ENCODE measurements around the gene NFAM1.

The NFAM1 gene

DNA sequence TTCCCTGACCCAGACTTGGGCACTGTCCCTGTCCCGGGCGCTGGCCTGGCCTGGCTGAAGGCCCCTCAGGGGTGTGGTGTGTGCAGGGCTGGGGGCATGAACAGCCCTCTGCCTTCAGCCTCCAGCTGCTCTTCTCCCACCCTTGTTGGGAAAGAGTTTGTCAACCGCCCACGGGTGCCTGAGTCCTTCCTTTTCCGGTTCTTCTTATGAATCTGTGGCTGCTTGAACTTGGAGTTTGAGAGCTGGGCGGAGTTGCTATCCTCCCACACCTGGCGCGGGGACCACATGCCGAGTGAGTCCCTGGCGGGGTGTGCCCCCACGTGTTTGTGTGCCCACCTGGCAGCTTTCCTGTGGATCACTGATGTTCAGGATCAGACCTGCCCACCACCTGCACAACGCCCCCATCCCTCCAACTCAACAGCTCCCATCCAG, 13.4 kb downstream of the NFAM1 start:
- Histone ChIP-seq H3K27ac (ENCODE audit: extremely low read depth, low read depth, low read length) (no peak overlapping the region), H3K9me3 (ENCODE audit: control insufficient read depth, insufficient read depth, low read depth, low read length) (no peaks in the 10 kb centered on the region), H3K4me3 (ENCODE audit: low read depth, low read length) (no peak overlapping the region), H3K36me3 (ENCODE audit: control insufficient read depth in 2 of 2, insufficient read depth in 1 of 2, low read length in 2 of 2) (no peaks in the 10 kb centered on the region), H3K4me1 (ENCODE audit: control insufficient read depth, insufficient read depth, low read length) (no peaks in the 10 kb centered on the region)
- peak; percentile 19; the same call in 1 of the 2 replicates for TF ChIP-seq KLF1 (tag by site-specific recombination; IDR thresholded peaks at IDR 0.05)
- no peak for TF ChIP-seq ZNF335 (tag by site-specific recombination; conservative IDR thresholded peaks at IDR 0.05)
- no peak for TF ChIP-seq ZNF473 (tag by site-specific recombination; IDR thresholded peaks at IDR 0.05)
- peak; percentile 99 for TF ChIP-seq EGR2 (tag by site-specific recombination; IDR thresholded peaks at IDR 0.05; ENCODE audit: low read depth)
- peak; percentile 98 for TF ChIP-seq ZFHX2 (tag by site-specific recombination; conservative IDR thresholded peaks at IDR 0.05)
- POLR2A ChIA-PET = no interaction called here
- CTCF ChIA-PET = interaction anchor here (0.7 to 1.0 kb wide), 2 partner anchors 19 to 326 kb away, joined by 3 read pairs; no protein-coding TSS in a partner anchor

DNA sequence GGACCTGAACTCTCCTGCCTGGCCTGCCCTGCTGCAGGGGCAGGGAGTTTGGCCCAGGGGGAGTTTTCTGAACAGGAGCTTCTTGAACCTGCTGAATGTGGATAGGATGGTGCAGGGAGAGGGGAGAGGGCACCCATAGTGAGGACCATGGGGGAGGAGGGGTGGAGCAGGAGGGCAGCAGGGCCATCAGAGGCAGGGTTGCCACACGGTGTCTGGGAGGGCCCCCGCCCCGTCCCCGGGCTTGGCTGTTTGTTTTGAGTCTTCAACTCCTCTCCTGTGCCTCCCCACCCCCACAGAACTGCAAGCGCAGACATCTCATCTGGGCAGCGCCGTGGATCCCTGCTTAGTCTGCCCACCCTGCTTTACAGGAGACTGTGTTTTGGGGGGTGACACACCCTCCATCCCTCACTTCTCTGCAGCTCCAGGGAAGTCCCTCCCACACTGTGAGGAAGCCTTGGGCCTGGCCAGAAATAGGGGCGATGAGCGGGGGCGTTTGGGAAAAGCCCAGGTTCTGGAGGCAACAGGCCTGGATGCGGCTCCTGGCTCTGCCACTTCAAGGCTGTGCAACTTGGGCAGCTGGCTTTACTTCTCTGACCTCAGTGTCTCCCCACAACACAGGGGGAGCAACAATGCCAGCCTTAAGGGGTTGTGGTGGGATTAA, 14.4 kb downstream of the NFAM1 start:
- TF ChIP-seq ZNF311 (tag by site-specific recombination; IDR thresholded peaks at IDR 0.05; ENCODE audit: borderline replicate concordance) = no peak
- TF ChIP-seq ZFHX2 (tag by site-specific recombination; conservative IDR thresholded peaks at IDR 0.05) = peak; percentile 64
- peak; percentile 50 for TF ChIP-seq KLF1 (tag by site-specific recombination; IDR thresholded peaks at IDR 0.05)
- no peak for TF ChIP-seq ZNF585B (tag by site-specific recombination; IDR thresholded peaks at IDR 0.05)
- TF ChIP-seq, protein P1, sequence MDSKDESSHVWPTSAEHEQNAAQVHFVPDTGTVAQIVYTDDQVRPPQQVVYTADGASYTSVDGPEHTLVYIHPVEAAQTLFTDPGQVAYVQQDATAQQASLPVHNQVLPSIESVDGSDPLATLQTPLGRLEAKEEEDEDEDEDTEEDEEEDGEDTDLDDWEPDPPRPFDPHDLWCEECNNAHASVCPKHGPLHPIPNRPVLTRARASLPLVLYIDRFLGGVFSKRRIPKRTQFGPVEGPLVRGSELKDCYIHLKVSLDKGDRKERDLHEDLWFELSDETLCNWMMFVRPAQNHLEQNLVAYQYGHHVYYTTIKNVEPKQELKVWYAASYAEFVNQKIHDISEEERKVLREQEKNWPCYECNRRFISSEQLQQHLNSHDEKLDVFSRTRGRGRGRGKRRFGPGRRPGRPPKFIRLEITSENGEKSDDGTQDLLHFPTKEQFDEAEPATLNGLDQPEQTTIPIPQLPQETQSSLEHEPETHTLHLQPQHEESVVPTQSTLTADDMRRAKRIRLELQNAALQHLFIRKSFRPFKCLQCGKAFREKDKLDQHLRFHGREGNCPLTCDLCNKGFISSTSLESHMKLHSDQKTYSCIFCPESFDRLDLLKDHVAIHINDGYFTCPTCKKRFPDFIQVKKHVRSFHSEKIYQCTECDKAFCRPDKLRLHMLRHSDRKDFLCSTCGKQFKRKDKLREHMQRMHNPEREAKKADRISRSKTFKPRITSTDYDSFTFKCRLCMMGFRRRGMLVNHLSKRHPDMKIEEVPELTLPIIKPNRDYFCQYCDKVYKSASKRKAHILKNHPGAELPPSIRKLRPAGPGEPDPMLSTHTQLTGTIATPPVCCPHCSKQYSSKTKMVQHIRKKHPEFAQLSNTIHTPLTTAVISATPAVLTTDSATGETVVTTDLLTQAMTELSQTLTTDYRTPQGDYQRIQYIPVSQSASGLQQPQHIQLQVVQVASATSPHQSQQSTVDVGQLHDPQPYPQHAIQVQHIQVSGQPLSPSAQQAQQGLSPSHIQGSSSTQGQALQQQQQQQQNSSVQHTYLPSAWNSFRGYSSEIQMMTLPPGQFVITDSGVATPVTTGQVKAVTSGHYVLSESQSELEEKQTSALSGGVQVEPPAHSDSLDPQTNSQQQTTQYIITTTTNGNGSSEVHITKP (tag by site-specific recombination; IDR thresholded peaks at IDR 0.05) = no peak
- TF ChIP-seq EGR2 (tag by site-specific recombination; IDR thresholded peaks at IDR 0.05; ENCODE audit: low read depth) = peak; percentile 33; the same call in 1 of the 2 replicates
- no peak for TF ChIP-seq REPIN1 (tag by site-specific recombination; IDR thresholded peaks at IDR 0.05; ENCODE audit: low read depth)
- ChIA-PET CTCF (interaction anchor here (0.7 to 1.4 kb wide), 3 partner anchors 18 to 244 kb away, joined by 3 read pairs; no protein-coding TSS in a partner anchor), POLR2A (no interaction called here)
- no peak overlapping the region for H3K27ac ChIP-seq (ENCODE audit: extremely low read depth, low read depth, low read length)
- no peak overlapping the region for H3K4me3 ChIP-seq (ENCODE audit: low read depth, low read length)
- no peaks in the 10 kb centered on the region for H3K4me1 ChIP-seq (ENCODE audit: control insufficient read depth, insufficient read depth, low read length)
- no peaks in the 10 kb centered on the region for H3K9me3 ChIP-seq (ENCODE audit: control insufficient read depth, insufficient read depth, low read depth, low read length)
- H3K36me3 ChIP-seq (ENCODE audit: control insufficient read depth in 2 of 2, insufficient read depth in 1 of 2, low read length in 2 of 2) = no peaks in the 10 kb centered on the region

DNA sequence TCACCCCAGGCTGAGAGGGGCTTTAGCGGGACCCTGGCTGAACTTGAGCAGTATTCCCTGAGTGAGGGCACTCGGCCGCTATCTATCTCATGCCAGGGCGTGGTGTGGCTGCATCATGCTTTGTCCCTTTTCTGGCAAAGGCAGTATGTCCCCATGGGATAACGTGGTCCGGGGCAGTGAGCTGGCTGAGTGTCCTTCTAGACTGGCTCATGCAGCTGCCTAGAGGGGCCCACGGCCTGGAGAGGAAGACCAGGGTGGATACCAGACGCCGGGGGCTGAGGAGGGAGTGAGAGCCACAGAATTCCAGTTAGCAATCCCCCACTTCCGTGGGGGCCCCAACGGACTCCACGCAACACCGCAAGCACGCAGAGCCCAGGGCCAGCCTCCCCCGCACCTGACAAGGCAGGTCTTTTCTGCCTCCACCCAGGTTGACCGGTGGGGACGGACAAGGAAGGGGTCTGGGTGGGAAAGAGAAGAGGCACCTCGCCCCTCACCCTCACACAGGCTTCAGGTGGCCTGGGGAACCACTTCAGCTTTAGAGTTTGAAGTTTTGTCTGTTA, 15.5 kb downstream of the NFAM1 start:
- ChIA-PET POLR2A (interaction anchor here (0.5 kb wide), 1 partner anchor 15 kb away, joined by 5 read pairs; the partner anchor contains the start of gene NFAM1), CTCF (interaction anchor here (0.6 to 1.4 kb wide), 3 partner anchors 15 to 331 kb away, joined by 3 read pairs; partner anchors contain the start of gene NFAM1)
- Histone ChIP-seq H3K36me3 (ENCODE audit: control insufficient read depth in 2 of 2, insufficient read depth in 1 of 2, low read length in 2 of 2) (no peaks in the 10 kb centered on the region), H3K4me3 (ENCODE audit: low read depth, low read length) (no peak overlapping the region), H3K4me1 (ENCODE audit: control insufficient read depth, insufficient read depth, low read length) (no peaks in the 10 kb centered on the region), H3K27ac (ENCODE audit: extremely low read depth, low read depth, low read length) (no peak overlapping the region), H3K9me3 (ENCODE audit: control insufficient read depth, insufficient read depth, low read depth, low read length) (no peaks in the 10 kb centered on the region)
- TF ChIP-seq RBAK (tag by site-specific recombination; IDR thresholded peaks at IDR 0.05) = no peak
- 0 out of 2 replicates have a peak, but pooled peaks have one; percentile 36 for TF ChIP-seq ZBTB20 (tag by site-specific recombination; IDR thresholded peaks at IDR 0.05)

DNA sequence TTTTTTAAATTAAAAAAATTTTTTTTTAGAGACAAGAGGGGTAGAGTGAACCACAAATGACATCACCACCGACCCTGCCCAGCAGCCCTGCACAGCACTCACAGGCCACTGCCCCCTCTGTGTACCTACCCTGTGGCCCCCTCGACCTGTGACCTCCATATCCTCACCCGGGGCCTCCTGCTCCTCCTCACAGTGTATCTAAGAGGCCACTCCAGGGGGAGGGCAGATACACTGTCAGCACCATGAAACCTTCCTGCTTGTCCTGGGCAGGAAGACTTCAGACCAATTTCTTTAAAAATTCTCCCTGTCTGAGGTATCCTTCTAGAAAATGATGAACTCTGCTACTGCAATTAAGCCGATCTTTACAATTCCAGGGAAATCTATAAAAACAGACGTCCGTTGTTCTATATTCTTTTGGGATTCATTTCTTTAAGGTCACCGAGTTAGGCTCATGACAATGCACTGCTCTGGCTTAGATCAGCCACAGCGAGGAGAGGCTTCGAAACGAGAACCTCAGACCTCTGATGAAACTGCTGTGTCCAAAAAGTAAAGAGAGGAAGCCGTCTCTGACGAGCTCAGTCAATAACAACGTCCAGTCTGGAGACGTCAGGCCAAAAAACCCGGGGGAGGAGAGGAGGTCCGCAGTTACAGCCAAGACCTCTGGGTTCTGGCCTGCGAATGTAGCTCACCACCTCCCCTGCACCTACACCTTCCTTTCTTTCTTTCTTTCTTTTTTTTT, 17.5 kb downstream of the NFAM1 start:
- Histone ChIP-seq H3K9me3 (ENCODE audit: control insufficient read depth, insufficient read depth, low read depth, low read length) (no peaks in the 10 kb centered on the region), H3K4me1 (ENCODE audit: control insufficient read depth, insufficient read depth, low read length) (no peaks in the 10 kb centered on the region), H3K27ac (ENCODE audit: extremely low read depth, low read depth, low read length) (no peak overlapping the region), H3K36me3 (ENCODE audit: control insufficient read depth in 2 of 2, insufficient read depth in 1 of 2, low read length in 2 of 2) (no peaks in the 10 kb centered on the region), H3K4me3 (ENCODE audit: low read depth, low read length) (no peak overlapping the region)
- ChIA-PET POLR2A (no interaction called here), CTCF (interaction anchor here (0.7 to 0.9 kb wide), 2 partner anchors 41 to 302 kb away, joined by 3 to 5 read pairs; no protein-coding TSS in a partner anchor)
- TF ChIP-seq BCL11A (tag by site-specific recombination; IDR thresholded peaks at IDR 0.05; ENCODE audit: low read depth) (no peak), ZNF214 (tag by site-specific recombination; IDR thresholded peaks at IDR 0.05; ENCODE audit: borderline replicate concordance) (no peak), ZNF302 (tag by site-specific recombination; IDR thresholded peaks at IDR 0.05; ENCODE audit: low read depth) (no peak), ZNF660 (tag by site-specific recombination; IDR thresholded peaks at IDR 0.05) (no peak), ZNF37A (tag by site-specific recombination; IDR thresholded peaks at IDR 0.05) (no peak), ZNF555 (tag by site-specific recombination; conservative IDR thresholded peaks at IDR 0.05) (no peak), ZNF223 (tag by site-specific recombination; IDR thresholded peaks at IDR 0.05) (no peak), MZF1 (tag by site-specific recombination; IDR thresholded peaks at IDR 0.05; ENCODE audit: borderline replicate concordance) (no peak), MYNN (tag by site-specific recombination; IDR thresholded peaks at IDR 0.05; ENCODE audit: borderline replicate concordance) (no peak)
- TF ChIP-seq, protein P2, sequence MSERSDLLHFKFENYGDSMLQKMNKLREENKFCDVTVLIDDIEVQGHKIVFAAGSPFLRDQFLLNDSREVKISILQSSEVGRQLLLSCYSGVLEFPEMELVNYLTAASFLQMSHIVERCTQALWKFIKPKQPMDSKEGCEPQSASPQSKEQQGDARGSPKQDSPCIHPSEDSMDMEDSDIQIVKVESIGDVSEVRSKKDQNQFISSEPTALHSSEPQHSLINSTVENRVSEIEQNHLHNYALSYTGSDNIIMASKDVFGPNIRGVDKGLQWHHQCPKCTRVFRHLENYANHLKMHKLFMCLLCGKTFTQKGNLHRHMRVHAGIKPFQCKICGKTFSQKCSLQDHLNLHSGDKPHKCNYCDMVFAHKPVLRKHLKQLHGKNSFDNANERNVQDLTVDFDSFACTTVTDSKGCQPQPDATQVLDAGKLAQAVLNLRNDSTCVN (tag by site-specific recombination; optimal IDR thresholded peaks at IDR 0.05) = no peak

Data from HEK293 (cell line).